Activated CD8-positive, alpha-beta memory T cell treated with anti-CD3 and anti-CD28 coated beads for 1 hour (primary cell): ENCODE data around the gene DIP2C.

Experiments used
- DNase-seq, 2 donors: peaks; one replicate each; pipeline ENCODE4 v3.0.0-alpha.2; 2020; ENCODE audit warnings: low read depth in 1 of 2; ENCODE audit errors: extremely low read depth in 1 of 2

The DIP2C gene

DNA sequence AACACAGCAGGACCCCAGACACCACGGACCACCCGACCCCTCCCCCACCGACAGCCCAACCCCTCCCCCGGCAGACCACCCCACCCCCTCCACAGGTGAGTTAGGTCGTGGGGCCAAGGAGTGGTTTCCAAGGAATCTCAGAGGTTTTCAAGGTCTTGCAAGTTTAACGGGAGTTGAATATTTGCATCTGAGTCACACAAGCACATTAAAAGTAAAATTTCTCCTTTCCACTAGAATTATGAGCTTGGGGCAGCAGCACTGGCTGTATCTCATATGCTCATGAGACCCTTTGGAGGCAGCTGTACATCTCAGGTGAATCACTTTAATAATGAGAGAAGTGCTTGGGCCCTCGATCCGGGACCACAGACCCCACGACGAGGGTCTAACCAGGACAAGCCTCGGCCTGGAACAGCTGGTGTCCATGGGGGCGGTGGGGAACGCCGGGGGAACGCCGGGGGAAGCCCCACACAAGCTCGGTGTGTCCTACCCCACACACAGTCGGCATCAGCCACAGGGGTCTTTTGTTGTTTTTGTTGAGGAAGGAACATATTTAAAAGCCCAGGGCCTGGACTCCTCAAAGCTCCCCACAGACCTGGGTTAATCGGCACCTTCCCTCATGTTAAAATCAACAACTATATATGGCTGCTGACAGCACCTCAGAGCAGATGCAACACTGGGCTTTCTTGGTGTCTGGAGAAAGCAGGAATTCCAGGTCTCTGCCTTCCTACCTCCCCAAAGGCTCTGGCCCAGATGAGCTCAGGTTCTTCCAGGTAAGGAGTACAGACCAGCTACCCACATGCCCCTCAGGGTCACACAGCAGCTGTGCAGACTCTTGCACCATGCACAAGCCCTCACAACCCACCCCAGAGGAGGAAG lies 130.3 kb downstream of the DIP2C start:
- DNase-seq, result no peak

DNA sequence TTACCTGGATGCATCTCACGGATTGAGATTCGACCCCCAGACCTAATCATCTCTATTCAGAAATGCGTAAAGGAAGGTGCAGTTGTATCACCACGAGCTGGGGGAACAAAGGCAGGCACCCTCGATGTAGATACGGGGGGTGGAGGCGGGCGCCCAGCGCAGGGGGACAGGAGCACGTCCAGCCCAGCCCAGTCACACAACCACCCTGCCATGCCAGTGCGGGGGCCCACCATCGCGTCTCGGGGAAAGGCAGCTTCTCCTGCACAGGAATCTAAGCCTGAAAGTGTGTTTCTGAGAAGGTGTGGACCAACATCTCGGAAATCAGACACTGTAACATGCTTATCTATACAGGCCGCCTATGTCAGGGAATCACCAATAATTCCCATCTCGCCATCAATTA lies 131.1 kb downstream of the DIP2C start:
- no peak for DNase-seq

- DNase-seq, result no peak
These were observed 131.6 kb downstream of the DIP2C start for GRCh38 chr10:557792-558328.

DNA sequence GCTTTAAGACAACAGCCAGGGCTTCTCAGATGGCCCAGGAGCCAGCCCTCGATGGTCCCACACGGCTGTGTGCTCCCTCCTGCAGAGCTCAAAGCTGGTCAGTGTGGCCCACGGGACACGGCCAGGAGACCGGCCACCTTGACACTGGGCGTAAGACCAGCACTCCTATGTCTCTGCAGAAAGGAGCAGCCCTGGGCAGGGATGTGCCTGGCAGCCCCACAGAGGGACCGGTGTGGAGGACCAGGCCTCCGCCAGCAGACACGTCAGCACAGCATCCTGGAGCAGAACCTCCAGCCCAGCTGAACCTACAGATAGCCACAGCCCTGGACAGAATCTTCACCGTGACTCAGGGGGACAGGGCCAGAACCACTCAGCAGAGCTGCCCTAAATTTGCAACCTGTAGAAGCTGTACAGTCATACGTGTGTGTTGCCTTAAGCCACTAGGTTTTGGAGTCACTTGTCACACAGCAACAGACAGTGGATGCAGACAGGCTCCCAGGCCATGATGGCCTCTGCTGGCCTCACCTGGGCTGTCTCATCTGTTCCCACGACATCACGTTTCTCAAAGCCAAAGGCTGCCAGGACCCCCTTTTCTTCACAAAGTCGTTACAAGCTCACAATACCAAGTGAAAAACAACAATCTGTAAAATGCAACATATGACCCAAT lies 132.4 kb downstream of the DIP2C start:
- no peak for DNase-seq

GRCh38 chr10:555682-556350 lies 133.7 kb downstream of the DIP2C start:
- DNase-seq, result no peak

- DNase-seq, result no peak
These were observed 134.2 kb downstream of the DIP2C start for GRCh38 chr10:555281-555680.

DNA sequence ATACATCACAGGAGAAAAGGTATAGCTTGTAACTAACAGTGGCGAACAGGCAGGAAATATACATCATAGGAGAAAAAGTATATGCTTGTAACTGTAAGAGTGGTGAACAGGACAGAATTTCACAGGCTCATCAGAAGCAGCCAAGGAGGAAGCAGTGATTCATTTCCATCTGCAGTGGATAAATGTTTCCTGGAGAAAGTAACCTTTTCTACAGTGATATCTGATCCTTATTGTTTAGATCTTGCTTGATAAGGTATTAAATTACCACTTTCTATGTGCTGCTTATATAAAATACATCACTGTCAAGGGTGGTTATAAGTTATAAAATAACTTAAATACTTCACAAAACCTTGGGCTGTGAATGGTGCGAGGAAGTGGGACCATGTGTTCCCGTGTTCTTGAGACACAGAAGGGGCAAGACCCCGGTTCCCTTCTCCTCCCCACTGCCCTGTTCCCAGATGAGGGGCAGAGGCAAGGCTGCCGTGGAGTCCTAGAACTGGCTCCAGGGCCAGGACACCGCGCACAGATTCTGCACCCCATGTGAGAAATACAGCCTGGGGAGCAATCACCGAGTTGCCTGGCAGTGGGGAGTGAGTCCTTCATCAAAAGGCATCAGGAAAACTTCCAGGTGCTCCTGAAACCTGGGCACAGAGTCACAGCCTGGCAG lies 135.2 kb downstream of the DIP2C start:
- DNase-seq, result no peak

GRCh38 chr10:553233-553632 lies 136.2 kb downstream of the DIP2C start:
- DNase-seq, result no peak

GRCh38 chr10:552679-553078 lies 136.8 kb downstream of the DIP2C start:
- no peak for DNase-seq

DNA sequence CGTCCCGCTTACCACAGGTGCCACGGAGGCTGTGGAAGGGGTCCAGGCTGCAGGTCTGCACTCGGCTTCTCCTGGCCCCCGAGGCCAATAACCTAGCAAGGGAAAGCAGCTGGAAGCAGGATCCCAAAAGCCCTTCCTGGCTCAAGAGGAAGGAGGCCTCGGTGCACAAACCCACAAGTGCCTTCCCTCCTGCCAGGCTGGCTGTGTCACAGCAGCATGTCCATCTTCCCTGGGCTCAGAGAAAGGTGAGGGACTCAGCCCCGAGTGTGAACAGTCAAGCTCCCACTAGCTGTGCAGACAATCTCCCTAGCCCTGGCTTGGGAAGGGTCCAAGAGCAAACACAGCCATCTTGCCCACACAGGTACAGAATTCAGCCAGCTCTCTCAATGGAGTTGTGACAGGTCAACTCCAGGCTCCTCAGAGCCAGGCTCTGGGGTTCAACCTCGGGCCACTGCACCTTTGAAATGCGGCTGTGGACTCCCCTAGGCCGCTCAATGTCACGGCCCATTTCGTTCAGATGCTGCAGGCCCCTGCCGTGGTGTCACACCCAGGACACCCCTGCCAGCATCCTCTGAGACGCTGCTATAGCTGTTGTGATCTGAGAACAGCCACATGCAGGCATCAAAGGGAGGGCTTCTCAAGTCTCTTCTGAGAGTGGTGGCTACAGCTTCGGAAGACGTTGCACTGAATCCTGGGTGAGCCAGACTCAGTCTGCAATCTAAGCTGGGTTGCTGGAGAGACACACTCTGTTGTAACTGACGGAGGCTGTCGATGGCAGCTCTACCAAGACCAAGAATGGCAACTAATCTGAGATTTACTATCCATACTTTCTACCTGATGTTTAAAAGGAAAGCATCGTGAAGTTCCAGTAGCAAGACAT lies 137.9 kb downstream of the DIP2C start:
- no peak for DNase-seq

- DNase-seq, result no peak
These were observed 138.6 kb downstream of the DIP2C start for GRCh38 chr10:550665-551372.

DNA sequence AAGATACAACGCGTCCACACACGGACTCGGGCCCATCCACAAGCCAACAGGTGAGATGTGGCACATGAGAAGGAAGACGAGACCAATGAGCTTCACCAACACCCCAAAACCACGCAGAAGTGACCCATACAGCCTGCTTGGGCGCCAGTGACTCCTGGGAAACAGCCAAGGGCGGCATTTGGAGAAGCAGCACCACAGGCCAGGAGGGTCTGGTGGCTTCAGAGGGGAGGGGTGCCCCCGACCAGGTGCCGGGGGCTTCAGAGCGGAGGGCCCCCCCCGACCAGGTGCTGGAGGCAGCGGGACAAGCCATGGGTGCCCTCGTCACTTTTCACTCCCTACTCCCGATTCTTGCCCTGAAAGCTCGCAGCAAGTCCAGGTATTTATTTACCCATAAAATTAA lies 140.1 kb downstream of the DIP2C start:
- no peak for DNase-seq

DNA sequence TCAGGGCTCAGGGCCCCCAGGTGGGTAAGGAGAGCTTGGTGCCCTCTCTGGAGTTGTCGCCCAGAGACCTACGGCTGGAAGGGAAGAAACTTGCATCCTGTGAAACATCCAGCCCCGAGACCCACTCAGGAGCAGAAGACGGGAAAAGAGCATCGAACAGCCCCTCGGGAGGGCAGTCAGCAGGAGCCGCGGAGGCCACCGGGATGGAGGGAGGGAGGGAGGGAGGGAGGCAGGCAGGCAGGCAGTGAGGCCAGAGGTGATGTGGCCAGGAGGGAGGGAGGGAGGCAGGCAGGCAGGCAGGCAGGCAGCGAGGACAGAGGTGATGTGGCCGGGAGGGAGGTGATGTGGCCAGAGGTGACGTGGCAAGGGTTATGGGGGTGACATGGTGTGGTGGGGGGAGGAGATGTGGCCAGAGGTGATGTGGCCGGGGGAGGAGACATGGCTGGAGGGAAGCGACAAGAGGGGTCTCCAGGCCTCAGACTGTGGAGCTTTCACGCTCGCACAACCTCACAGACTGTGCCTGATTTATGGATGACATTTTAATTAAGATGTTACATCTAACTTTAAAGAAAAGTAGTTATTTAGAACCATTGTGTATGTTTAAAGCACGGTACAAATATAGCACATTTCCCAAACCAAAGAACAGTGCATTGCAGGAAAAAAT lies 141.1 kb downstream of the DIP2C start:
- DNase-seq, result no peak

- DNase-seq, result no peak
These were observed 141.8 kb downstream of the DIP2C start for GRCh38 chr10:547591-548081.

DNA sequence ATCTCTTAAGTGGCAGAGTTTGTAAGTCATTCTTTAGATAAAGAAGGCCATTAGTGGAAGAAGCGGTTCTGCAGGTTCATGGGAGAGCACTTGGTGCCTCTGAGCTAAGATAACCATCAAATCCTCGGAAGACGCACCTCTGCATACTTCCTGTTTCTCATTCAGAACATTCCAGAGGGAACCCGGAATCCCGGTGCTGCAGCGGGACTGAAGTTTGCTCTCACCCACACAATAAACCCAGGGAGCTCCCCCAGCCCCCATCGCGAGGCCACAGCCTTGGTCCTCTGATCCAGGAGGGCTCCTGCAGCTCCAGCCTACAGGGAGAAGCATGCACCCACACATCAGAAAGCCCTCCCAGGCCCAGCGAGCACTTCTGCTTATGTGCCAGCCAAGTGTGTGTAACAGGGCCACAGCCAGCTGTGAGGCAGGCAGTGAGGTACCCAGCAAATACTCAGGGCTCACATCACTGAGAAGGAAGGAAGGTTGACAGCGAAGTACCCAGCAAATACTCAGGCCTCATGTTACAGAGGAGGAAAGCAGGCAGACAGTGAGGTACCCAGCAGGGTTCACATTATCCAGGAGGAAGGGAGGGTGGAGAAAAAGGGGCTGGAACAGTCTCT lies 142.4 kb downstream of the DIP2C start:
- DNase-seq, result no peak

DNA sequence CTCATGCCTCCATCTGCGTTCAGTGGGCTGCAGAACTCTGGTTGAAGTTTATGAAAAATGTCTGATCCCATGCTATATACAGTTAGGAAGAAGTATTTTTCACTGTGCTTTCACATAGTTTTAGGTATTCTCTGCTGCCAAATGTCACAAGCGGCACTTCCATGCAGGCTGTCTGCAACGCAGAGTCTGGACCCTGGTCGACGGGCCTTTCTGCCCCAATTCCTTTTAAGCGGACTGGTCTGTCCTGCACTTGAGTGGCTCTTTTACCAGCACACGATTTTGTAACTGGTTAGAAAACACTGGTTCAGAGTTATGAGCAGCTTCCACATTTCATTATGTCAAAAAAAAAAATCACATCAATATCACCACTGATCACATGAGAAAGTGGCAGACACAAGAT lies 143.0 kb downstream of the DIP2C start:
- no peak for DNase-seq

GRCh38 chr10:543862-544822 lies 145.3 kb downstream of the DIP2C start:
- no peak for DNase-seq
